Measurements from ENCODE around the gene SLC2A11. TPM values are rescaled to one million over a fixed set of nuclear protein-coding genes. Genes with fewer than 3 reads are reported as not detected.

SLC2A11 gene
- total RNA-seq, 1 experiment from 2014 or later: 17.2 TPM

DNA sequence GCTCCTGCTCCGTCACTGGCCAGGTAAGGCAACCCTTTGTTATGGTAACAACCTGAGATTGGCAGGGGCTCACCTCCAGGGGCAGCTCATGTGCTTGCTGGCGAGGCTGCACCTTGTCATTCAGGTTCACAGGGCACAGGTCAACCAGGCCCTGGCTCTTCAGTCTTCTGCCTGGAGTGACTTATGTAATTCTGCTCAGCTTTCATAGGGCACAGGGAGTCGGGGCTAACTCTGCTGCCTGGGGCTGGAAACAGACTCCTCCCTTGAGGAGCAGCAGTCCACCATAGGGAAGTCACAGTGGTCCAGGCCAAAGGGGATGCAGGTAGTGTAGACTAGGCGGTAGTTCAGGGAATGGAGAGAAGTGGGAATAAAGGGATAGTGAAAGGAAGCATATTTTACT lies 35.0 kb downstream of the SLC2A11 start:
- H2AFZ ChIP-seq (ENCODE audit: low read depth, low read length, poor library complexity, severe bottlenecking): no peak overlapping the region
- H4K20me1 ChIP-seq (ENCODE audit: insufficient read depth): peaks cover 7% of the 10 kb centered on the region; the same call in 1 of the 2 replicates
- H3K4me2 ChIP-seq (ENCODE audit: low read length): peak overlapping the region; percentile 85; the same call in 1 of the 2 replicates
- ATAC-seq (no peak), DNase-seq (ENCODE audit: low read depth, low spot score) (no peak)
- H3K4me1 ChIP-seq (ENCODE audit: control insufficient read depth in 1 of 2, insufficient read depth in 2 of 2, low read length in 2 of 2): peaks cover 26 to 46% of the 10 kb centered on the region in 2 experiments
- ChIA-PET CTCF (no interaction called here), POLR2A (no interaction called here), RAD21 (ENCODE audit: low non-redundant PET in 1 of 2, low total read pairs in 2 of 2, uncharacterized antibody in 2 of 2, unreplicated experiment in 2 of 2) (no interaction called here)
- H3K9me3 ChIP-seq (ENCODE audit: control insufficient read depth in 1 of 2, insufficient read depth in 1 of 2, low read depth in 1 of 2, low read length in 2 of 2): no peaks in the 10 kb centered on the region
- no peak for TF ChIP-seq EZH2phosphoT487 (IDR thresholded peaks at IDR 0.05; ENCODE audit: borderline replicate concordance)
- TF ChIP-seq ZFX (IDR thresholded peaks at IDR 0.05): no peak
- peaks cover 12 to 23% of the 10 kb centered on the region in 2 experiments; a peak in 3 of 4 replicates for H3K36me3 ChIP-seq (ENCODE audit: control insufficient read depth in 1 of 2, insufficient read depth in 2 of 2, low read length in 2 of 2)
- intact Hi-C loops (cut with micrococcal nuclease): loop anchor here (5.0 kb wide), 1 partner anchor 35 kb away; the partner anchor contains the start of gene SLC2A11
- H3K4me3 ChIP-seq (replicated peaks in 1 of 2; ENCODE audit: low read depth in 1 of 2, low read length in 2 of 2): no peak overlapping the region
- no peaks in the 10 kb centered on the region for H3K9me2 ChIP-seq (ENCODE audit: insufficient read depth)
- no TSS peak for BruUV-seq (replicated peaks)
- no peak overlapping the region for H3K9ac ChIP-seq (ENCODE audit: low read length)
- no peak overlapping the region; the same call in 1 of the 2 replicates for H3K27ac ChIP-seq (ENCODE audit: low read depth, low read length)
- H3K27me3 ChIP-seq (ENCODE audit: insufficient read depth, low read length): no peaks in the 10 kb centered on the region
- peaks cover 25% of the 10 kb centered on the region for H3K79me2 ChIP-seq (ENCODE audit: insufficient read depth, low read length)

DNA sequence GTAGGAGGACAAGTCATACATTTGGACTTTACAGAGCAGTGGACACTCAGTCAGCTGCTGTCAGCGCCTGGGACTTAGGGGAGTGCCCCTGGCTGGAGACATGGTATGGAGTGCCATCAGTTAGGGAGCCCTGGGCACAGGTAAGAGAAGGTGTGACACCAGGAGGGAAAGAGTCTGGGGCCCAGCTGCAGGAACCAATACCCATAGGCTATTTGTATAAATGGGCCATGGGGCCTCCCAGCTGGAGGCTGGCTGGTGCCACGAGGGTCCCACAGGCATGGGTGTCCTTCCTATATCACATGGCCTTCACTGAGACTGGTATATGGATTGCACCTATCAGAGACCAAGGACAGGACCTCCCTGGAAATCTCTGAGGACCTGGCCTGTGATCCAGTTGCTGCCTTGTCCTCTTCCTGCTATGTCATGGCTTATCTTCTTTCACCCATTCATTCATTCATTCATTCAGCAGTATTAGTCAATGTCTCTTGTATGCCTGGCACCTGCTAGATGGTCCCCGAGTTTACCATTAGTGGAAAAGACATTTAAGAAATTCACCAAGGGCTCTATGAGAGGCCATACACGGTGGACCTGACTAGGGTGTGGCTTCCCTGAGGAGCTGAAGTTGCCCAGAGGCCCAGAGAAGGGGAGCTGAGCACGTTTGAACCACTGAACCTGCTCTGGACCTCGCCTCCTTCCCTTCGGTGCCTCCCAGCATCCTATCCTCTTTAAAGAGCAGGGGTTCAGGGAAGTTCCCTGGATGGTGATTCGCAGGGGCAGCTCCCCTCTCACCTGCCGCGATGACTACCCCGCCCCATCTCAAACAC lies 35.7 kb downstream of the SLC2A11 start:
- Histone ChIP-seq H2AFZ (ENCODE audit: low read depth, low read length, poor library complexity, severe bottlenecking) (peak overlapping the region; percentile 6), H3K27ac (ENCODE audit: low read depth, low read length) (peak overlapping the region; percentile 91), H3K9me2 (ENCODE audit: insufficient read depth) (no peaks in the 10 kb centered on the region), H3K4me1 (ENCODE audit: control insufficient read depth in 1 of 2, insufficient read depth in 2 of 2, low read length in 2 of 2) (peaks cover 23 to 40% of the 10 kb centered on the region in 2 experiments), H3K36me3 (ENCODE audit: control insufficient read depth in 1 of 2, insufficient read depth in 2 of 2, low read length in 2 of 2) (peaks cover 12 to 23% of the 10 kb centered on the region in 2 experiments; a peak in 3 of 4 replicates), H3K4me3 (replicated peaks in 1 of 2; ENCODE audit: low read depth in 1 of 2, low read length in 2 of 2) (peak overlapping the region; percentile 92), H3K9me3 (ENCODE audit: control insufficient read depth in 1 of 2, insufficient read depth in 1 of 2, low read depth in 1 of 2, low read length in 2 of 2) (no peaks in the 10 kb centered on the region), H3K79me2 (ENCODE audit: insufficient read depth, low read length) (peaks cover 25% of the 10 kb centered on the region), H3K9ac (ENCODE audit: low read length) (peak overlapping the region; percentile 99), H4K20me1 (ENCODE audit: insufficient read depth) (peaks cover 7% of the 10 kb centered on the region; the same call in 1 of the 2 replicates), H3K4me2 (ENCODE audit: low read length) (peak overlapping the region; percentile 85), H3K27me3 (ENCODE audit: insufficient read depth, low read length) (no peaks in the 10 kb centered on the region)
- ChIA-PET POLR2A (interaction anchor here (1.0 to 1.9 kb wide), 8 partner anchors 10 to 36 kb away, joined by 3 to 23 read pairs (median 6); partner anchors contain the start of gene SLC2A11), RAD21 (ENCODE audit: low non-redundant PET in 1 of 2, low total read pairs in 2 of 2, uncharacterized antibody in 2 of 2, unreplicated experiment in 2 of 2) (no interaction called here), CTCF (interaction anchor here (0.6 to 1.9 kb wide), 15 partner anchors 9 to 672 kb away, joined by 3 to 21 read pairs (median 5); partner anchors contain the start of gene SLC2A11)
- intact Hi-C loops (cut with micrococcal nuclease): loop anchor here (5.0 kb wide), 1 partner anchor 36 kb away; the partner anchor contains the start of gene SLC2A11
- no TSS peak for BruUV-seq (replicated peaks)
- no peak for TF ChIP-seq SIN3A (IDR thresholded peaks at IDR 0.05; ENCODE audit: low read depth)
- no peak for TF ChIP-seq POLR2A (IDR thresholded peaks at IDR 0.05; ENCODE audit: borderline replicate concordance, extremely low read depth, insufficient read depth, insufficient read length)
- TF ChIP-seq, protein P1, sequence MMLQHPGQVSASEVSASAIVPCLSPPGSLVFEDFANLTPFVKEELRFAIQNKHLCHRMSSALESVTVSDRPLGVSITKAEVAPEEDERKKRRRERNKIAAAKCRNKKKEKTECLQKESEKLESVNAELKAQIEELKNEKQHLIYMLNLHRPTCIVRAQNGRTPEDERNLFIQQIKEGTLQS (IDR thresholded peaks at IDR 0.05): no peak
- no peak for TF ChIP-seq RAD21 (IDR thresholded peaks at IDR 0.05; ENCODE audit: low read depth)
- no peak for TF ChIP-seq EGR1 (IDR thresholded peaks at IDR 0.05; ENCODE audit: low read depth)
- no peak for TF ChIP-seq CBX3 (IDR thresholded peaks at IDR 0.05; ENCODE audit: low read depth)
- no peak for TF ChIP-seq POLR2AphosphoS5 (IDR thresholded peaks at IDR 0.05; ENCODE audit: low read depth, low read length)
- TF ChIP-seq FOSL1 (IDR thresholded peaks at IDR 0.05; ENCODE audit: low read depth): no peak
- no peak for TF ChIP-seq ZNF274 (IDR thresholded peaks at IDR 0.05; ENCODE audit: low read depth, low read length)
- TF ChIP-seq, protein P2, sequence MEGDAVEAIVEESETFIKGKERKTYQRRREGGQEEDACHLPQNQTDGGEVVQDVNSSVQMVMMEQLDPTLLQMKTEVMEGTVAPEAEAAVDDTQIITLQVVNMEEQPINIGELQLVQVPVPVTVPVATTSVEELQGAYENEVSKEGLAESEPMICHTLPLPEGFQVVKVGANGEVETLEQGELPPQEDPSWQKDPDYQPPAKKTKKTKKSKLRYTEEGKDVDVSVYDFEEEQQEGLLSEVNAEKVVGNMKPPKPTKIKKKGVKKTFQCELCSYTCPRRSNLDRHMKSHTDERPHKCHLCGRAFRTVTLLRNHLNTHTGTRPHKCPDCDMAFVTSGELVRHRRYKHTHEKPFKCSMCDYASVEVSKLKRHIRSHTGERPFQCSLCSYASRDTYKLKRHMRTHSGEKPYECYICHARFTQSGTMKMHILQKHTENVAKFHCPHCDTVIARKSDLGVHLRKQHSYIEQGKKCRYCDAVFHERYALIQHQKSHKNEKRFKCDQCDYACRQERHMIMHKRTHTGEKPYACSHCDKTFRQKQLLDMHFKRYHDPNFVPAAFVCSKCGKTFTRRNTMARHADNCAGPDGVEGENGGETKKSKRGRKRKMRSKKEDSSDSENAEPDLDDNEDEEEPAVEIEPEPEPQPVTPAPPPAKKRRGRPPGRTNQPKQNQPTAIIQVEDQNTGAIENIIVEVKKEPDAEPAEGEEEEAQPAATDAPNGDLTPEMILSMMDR (IDR thresholded peaks at IDR 0.05 in 2 of 3, conservative IDR thresholded peaks at IDR 0.05 in 1 of 3; ENCODE audit: borderline replicate concordance in 1 of 3, insufficient read depth in 1 of 3, low read depth in 2 of 3, low read length in 2 of 3): no peak
- no peak for TF ChIP-seq EZH2phosphoT487 (IDR thresholded peaks at IDR 0.05; ENCODE audit: borderline replicate concordance)
- TF ChIP-seq TCF7L2 (IDR thresholded peaks at IDR 0.05; ENCODE audit: borderline replicate concordance, extremely low read depth, insufficient read depth, insufficient read length): no peak
- no peak for TF ChIP-seq SP1 (IDR thresholded peaks at IDR 0.05; ENCODE audit: low read depth)
- DNase-seq (ENCODE audit: low read depth, low spot score) (no peak), ATAC-seq (no peak; the same call in 1 of the 2 replicates)
